GM20000 (cell line): ENCODE measurements around the gene STK36.

ENCODE experiments used
- DNase-seq: peaks from one replicate; pipeline ENCODE4 v3.0.0; 2012; ENCODE audit warnings: low spot score
- TF ChIP-seq, protein P1 (sequence below): IDR thresholded peaks from 2 replicates; pipeline ENCODE4 v1.5.1; 2012; ENCODE audit warnings: mild to moderate bottlenecking, control low read depth; ENCODE audit errors: extremely low read depth, missing control alignments

STK36 gene

DNA sequence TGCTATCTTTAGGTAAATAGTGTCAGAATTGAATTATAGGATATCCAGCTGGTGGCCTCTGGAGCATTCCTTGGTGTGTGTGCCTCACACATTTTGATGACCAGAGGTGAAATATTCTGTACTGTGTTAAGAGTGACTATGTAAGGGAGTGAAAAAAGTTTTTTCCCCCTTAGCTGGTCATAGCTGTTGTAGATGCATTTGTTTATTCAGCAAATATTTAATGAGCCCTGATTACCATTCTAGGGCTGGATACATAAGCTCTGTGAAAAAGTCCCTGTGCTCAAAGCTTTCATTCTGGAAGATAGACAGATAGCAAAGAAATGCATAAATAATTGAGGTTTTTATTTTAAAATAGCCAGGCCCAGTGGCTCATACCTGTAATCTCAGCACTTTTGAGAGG lies 49.6 kb downstream of the STK36 start:
- no peak for DNase-seq
- TF ChIP-seq, protein P1, sequence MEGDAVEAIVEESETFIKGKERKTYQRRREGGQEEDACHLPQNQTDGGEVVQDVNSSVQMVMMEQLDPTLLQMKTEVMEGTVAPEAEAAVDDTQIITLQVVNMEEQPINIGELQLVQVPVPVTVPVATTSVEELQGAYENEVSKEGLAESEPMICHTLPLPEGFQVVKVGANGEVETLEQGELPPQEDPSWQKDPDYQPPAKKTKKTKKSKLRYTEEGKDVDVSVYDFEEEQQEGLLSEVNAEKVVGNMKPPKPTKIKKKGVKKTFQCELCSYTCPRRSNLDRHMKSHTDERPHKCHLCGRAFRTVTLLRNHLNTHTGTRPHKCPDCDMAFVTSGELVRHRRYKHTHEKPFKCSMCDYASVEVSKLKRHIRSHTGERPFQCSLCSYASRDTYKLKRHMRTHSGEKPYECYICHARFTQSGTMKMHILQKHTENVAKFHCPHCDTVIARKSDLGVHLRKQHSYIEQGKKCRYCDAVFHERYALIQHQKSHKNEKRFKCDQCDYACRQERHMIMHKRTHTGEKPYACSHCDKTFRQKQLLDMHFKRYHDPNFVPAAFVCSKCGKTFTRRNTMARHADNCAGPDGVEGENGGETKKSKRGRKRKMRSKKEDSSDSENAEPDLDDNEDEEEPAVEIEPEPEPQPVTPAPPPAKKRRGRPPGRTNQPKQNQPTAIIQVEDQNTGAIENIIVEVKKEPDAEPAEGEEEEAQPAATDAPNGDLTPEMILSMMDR = no peak

DNA sequence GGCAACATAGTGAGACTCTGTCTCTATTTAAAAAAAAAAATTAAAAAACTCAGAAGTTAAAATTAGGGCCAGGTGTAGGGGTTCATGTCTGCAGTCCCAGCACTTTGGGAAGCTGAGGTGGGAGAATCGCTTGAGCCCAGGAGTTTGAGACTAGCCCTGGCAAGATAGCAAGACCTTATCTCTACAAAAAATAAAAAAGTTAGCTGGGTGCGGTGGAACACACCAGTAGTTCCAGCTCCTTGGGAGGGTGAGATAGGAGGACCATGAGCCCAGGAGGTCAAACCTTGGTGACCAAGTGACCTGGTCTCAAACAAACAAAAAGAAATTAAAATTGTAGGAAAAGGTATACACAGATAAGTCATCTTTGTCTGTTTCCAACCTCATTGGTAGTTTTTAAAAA lies 50.0 kb downstream of the STK36 start:
- no peak for DNase-seq
- TF ChIP-seq, protein P1 = no peak

DNA sequence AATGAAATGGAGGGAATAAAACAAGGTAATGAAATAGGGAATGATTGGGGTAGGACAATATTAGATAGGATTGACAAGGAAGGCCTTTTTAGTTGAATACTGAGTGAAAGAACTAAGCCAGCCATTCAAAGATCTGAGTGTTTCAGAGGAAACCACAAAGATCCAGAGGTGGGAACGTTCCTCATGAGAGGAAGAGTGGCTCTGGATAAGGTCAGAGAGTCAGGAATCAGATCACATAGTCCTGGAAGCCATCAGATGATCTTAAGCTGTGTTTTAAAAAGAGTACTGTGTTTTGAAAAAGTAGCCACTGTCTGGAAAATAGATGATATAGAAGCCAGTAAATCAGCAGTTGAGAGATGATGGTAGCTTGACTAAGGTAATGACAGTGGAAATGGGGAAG lies 50.5 kb downstream of the STK36 start:
- no peak for DNase-seq
- TF ChIP-seq, protein P1 = no peak

DNA sequence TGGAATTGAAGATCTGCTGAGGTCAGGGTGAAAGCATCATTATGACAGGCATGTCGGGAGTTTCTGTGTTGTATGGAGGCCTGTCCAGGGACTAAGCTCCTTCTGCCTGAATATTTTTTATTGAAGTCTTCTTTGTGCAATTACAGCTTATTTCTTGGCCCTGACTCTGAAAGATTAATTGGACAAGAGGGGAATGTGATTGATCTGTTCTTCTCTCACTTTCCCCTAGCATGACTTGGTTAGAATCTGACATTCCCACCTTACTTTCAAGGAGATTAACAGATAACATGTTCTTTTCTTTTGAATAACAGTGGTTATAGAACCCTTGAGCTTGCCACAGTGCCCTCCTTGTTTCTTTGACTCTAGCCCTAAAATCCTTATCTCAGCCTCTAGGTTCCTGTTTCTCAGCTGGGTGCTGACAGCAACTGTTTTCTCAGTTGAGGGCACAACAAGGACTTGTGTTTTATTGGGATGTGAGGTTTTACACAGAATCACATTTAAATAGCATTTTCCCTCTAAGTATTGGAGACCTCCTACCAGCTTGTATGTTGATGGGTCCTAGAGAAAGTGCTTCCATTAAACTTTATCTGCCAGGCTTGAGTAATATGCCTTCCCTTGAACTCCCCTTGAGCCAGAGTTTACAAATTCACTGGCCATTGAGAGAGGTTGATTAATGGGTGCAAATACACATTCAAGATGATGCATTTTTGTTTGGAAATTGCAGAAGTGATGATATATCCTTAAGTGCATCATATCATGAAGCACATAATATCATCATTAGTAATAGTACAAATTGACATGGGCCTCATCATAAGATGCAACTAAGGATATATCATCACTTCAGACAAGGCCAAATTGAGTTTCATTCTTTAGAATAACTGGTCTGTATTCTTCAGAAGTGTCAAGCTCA lies 51.2 kb downstream of the STK36 start:
- no peak for DNase-seq
- TF ChIP-seq, protein P1 = no peak

DNA sequence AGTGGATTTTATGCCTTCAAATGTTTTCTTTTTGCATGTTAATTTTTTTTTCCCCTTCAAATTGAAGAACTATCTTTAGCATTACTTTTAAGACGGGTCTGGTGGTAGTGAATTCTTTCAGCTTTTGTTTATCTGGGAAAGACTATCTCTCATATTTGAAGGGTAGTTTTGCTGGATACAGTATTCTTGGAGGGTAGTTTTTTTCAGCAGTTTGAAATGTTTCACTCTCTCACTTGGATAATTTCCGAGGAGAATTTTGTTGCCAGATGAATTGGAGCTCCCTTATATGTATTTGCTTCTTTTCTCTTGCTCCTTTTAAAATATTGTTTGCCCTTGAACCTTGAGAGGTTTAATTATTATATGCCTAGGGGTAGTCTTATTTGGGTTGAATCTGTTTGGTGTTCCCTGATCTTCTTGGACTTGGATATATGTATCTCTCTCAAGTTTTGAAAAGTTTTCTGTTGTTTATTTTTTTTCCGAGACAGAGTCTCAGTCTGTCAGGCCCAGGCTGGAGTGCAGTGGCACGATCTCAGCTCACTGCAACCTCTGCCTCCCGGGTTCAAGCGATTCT lies 54.2 kb downstream of the STK36 start:
- no peak for DNase-seq
- TF ChIP-seq, protein P1 = no peak

DNA sequence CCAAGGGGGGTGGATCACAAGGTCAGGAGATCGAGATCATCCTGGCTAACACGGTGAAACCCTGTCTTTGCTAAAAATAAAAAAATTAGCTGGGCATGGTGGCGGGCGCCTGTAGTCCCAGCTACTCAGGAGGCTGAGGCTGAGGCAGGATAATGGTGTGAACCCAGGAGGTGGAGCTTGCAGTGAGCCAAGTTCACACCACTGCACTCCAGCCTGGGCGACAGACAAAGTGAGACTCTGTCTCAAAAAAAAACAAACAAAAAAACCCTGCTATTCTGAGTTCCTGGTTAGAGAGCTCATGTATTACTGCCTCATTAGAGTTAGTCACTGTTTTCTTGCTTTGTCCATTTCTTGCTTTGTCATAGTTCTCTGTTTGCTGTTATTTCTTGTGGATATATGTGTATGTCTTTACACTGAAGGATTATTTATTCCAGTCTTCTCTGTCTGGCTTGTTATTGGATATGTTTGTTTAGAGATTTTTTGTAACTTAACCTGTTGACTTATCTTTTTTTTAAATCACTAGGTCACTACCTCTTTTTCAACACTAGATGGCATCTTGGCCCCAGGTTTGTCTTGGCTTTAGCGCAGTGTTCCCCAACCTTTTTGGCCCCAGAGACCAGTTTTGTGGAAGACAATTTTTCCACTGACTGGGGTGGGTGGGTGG lies 55.7 kb downstream of the STK36 start:
- DNase-seq = no peak
- TF ChIP-seq, protein P1 = no peak

DNA sequence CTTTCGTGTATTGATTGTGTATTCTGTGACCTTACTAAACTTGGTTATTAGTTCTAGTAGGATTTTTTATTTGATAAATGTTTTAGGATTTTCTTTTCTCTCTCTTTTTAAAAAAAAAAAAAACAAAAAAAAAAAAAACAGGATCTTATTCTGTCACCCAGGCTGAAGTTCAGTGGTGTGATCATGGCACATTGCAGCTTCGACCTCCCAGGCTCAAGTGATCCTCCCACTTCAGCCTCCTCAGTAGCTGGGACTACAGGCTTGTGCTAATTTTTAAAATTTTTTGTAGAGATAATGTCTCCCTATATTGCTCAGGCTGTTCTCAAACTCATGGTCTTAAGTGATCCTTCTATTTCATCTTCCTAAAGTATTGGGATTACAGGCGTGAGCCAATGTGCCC lies 57.8 kb downstream of the STK36 start:
- TF ChIP-seq, protein P1 = no peak
- DNase-seq = no peak
